ENCODE results near the gene ASF1B.

DNA sequence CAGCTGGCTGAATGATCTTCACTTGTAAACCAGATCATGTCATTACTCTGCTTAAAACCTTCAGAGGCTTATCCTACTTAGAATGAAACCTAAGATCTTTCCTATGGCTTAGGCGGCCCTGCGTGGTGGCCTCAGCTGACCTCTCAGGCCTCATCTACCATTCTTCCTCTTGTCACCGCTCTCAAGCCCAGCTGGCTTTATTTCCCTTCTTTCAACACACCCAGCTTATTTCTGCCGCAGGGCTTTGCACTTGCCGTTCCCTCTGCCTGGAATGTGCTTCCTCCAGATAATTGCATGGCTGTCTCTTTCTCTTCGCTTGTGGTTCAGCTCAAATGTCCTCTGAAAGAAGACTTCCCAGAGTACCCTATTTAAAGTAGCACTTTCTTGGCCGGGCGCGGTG, 3.6 kb upstream of the ASF1B start:
- TF ChIP-seq, protein P1, sequence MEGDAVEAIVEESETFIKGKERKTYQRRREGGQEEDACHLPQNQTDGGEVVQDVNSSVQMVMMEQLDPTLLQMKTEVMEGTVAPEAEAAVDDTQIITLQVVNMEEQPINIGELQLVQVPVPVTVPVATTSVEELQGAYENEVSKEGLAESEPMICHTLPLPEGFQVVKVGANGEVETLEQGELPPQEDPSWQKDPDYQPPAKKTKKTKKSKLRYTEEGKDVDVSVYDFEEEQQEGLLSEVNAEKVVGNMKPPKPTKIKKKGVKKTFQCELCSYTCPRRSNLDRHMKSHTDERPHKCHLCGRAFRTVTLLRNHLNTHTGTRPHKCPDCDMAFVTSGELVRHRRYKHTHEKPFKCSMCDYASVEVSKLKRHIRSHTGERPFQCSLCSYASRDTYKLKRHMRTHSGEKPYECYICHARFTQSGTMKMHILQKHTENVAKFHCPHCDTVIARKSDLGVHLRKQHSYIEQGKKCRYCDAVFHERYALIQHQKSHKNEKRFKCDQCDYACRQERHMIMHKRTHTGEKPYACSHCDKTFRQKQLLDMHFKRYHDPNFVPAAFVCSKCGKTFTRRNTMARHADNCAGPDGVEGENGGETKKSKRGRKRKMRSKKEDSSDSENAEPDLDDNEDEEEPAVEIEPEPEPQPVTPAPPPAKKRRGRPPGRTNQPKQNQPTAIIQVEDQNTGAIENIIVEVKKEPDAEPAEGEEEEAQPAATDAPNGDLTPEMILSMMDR (IDR thresholded peaks at IDR 0.05) = no peak
- TF ChIP-seq POLR2A (IDR thresholded peaks at IDR 0.05) (no peak), POLR2AphosphoS5 (IDR thresholded peaks at IDR 0.05) (no peak), EP300 (IDR thresholded peaks at IDR 0.05) (no peak)

Measured in gastroesophageal sphincter (tissue), 3 donors.